Hepatocyte (in vitro differentiated cells): ENCODE measurements around the gene NAB1.

Experiments
- CTCF ChIP-seq: fragments of 200-600 bp; sonication (generic); IDR thresholded peaks from 2 replicates; pipeline ENCODE4 v1.5.1; 2016; ENCODE audit warnings: antibody characterized with exemption, mild to moderate bottlenecking; ENCODE audit not compliant: poor library complexity
- EZH2 ChIP-seq: fragments of 200-600 bp; sonication (generic); IDR thresholded peaks from 2 replicates; pipeline ENCODE4 v1.6.1; 2016; ENCODE audit warnings: antibody characterized with exemption, mild to moderate bottlenecking, borderline replicate concordance
- EZH2phosphoT487 ChIP-seq: fragments of 200-600 bp; sonication (generic); IDR thresholded peaks from one replicate; pipeline ENCODE4 v1.6.1; 2018; ENCODE audit warnings: antibody characterized with exemption, mild to moderate bottlenecking, low read depth, moderate library complexity; ENCODE audit not compliant: unreplicated experiment, severe bottlenecking

GRCh38 chr2:190668892-190669291 lies 20.0 kb downstream of the NAB1 start:
- TF ChIP-seq CTCF (no peak), EZH2phosphoT487 (no peak), EZH2 (no peak)
